Heart left ventricle (tissue), 13 donors: Measurements from ENCODE around the gene FAM114A1.

Experiments used
- POLR2A ChIP-seq, 2 donors: fragments of 450-650 bp; IDR thresholded peaks; one replicate each; pipeline ENCODE4 v1.6.1; 2017; ENCODE audit warnings: antibody characterized with exemption in 2 of 2, mild to moderate bottlenecking in 2 of 2, moderate library complexity in 2 of 2
- TF ChIP-seq, protein P1 (sequence below), 12 donors: fragments of 200-600 bp; sonication (generic) in 4 of 12; IDR thresholded peaks; one replicate each; pipeline versions ENCODE4 v1.5.0 to v1.8.0; 2018 to 2022; ENCODE audit warnings: antibody characterized with exemption in 12 of 12, mild to moderate bottlenecking in 5 of 12
- donor health status: ischemic (EF 13 %, LVEDD 7.1; RV severe dilation, severe dysfunction).
- donor health status: DM: no; HTN: yes; CAD: no.
- donor health status: DM: no; HTN: no; CAD: no.
- donor health status: ischemic (EF 25% LVEDD 6.9; RV normal size, moderate dysfunction).
- donor health status: ischemic (EF 25% LVEDD 5.7; RV mildly dilated, moderate dysfunction).
- donor health status: ischemic (EF 35%, LVEDD 5.7; RV mildly dilated, moderate dysfunction).
- donor health status: nonischemic (EF 11% LVEDD 7.7; RV severe dilation, severe dysfunction).
- donor health status: DM: yes; HTN: yes; CAD: no.
- donor health status: PGD.
- donor health status: ischemic (EF 29% LVEDD 5.4; RV normal size, mild dysfunction).
- donor health status: nonischemic (EF 23%, LVEDD 6.1; RV moderate dilation, normal function).

DNA sequence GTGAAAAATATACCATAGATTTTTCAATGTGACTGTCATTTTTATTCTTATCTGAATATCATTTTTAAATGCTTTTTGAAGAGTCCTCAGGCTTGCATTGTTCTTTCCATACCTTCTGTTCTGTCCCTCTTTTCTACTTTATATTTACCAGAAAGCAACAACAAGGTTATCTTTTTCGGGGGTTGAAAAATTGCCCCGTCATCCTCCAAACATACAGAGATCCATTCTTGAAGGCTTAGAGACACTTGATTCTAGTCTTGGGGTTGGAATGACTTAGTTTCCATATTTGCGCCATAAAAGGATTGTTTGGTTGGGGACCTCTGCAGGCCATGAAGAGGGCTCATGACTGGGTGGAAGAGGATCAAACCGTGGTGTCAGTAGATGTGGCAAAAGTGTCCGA, 63.5 kb downstream of the FAM114A1 start:
- TF ChIP-seq, protein P1, sequence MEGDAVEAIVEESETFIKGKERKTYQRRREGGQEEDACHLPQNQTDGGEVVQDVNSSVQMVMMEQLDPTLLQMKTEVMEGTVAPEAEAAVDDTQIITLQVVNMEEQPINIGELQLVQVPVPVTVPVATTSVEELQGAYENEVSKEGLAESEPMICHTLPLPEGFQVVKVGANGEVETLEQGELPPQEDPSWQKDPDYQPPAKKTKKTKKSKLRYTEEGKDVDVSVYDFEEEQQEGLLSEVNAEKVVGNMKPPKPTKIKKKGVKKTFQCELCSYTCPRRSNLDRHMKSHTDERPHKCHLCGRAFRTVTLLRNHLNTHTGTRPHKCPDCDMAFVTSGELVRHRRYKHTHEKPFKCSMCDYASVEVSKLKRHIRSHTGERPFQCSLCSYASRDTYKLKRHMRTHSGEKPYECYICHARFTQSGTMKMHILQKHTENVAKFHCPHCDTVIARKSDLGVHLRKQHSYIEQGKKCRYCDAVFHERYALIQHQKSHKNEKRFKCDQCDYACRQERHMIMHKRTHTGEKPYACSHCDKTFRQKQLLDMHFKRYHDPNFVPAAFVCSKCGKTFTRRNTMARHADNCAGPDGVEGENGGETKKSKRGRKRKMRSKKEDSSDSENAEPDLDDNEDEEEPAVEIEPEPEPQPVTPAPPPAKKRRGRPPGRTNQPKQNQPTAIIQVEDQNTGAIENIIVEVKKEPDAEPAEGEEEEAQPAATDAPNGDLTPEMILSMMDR (IDR thresholded peaks at IDR 0.05), result no peak
- TF ChIP-seq POLR2A (IDR thresholded peaks at IDR 0.05), result no peak
